Lung microvascular endothelial cell (primary cell): Measurements from ENCODE around the gene RANBP3L. TPM values are rescaled to one million over a fixed set of nuclear protein-coding genes. Genes with fewer than 3 reads are reported as not detected.
"Not testable (repeated sequence)": the region's sequence is repeated elsewhere in the genome, so short reads cannot be mapped to it uniquely, and the experiment has no call there.

Experiments used
- DNase-seq, 2 donors: peaks; one replicate each; pipeline versions ENCODE4 v3.0.0 to v3.0.0-alpha.2; 2010; ENCODE audit warnings: low read depth in 2 of 2
- total RNA-seq: library from RNA; depleted of rRNA; stranded (reverse); fragments of >200 nt; gene quantifications from 2 replicates; pipeline ENCODE4 v1.2.1, GENCODE V29; 2014

The RANBP3L gene
- total RNA-seq, 1 donor from 2014 or later = 0.20 TPM

DNA sequence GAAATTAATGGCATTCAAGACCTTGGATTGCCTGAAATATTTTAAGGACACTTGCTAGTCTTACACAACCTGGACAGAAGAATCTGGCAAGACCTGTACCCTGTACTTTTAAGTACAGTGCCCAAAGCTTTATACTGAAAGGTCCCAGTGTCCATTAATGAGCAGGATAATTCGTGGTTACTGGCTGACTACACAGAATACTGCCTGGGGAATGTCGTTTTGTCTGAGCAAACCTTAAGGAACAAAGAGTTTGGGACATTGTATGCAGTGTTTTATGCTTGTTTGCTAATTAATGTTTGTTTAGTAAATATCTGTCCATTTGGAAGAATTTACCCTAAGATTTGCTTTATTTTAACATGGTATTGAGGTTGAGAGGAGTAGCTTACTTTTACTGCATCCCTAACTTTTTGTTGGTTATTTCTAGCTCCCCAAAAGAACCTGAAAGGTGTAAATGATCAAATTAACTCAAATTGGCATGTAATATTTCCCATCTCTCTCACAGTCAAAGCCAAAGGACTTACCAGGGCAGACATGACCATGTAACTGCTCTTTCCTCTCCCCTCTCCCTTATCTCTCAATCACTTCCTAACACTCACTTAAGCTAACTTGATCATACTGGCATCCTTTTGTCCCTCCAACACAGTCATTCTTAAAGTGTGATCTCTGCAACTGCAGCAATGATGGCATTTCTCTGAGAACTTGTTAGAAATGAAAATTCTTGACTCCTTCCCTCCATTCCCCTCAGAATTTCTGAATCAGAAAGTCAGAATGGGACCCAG, 15.7 kb downstream of the RANBP3L start:
- no peak for DNase-seq

DNA sequence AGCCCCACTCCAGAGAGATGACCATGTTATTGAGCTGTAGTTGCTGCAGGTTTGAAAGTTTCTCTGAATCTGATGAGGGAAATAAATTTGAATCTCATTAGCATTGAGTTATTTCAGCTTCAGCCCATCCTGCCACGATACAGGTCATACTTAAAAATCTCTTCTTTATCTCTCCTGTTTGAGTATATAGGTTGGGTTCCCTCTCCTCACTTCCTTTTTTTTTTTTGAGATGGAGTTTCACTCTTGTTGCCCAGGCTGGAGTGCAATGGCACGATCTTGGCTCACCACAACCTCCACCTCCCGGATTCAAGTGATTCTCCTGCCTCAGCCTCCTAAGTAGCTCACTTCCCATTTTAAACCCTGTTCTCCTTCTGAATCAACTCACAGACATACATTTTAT, 17.9 kb downstream of the RANBP3L start:
- DNase-seq = not testable (repeated sequence)

DNA sequence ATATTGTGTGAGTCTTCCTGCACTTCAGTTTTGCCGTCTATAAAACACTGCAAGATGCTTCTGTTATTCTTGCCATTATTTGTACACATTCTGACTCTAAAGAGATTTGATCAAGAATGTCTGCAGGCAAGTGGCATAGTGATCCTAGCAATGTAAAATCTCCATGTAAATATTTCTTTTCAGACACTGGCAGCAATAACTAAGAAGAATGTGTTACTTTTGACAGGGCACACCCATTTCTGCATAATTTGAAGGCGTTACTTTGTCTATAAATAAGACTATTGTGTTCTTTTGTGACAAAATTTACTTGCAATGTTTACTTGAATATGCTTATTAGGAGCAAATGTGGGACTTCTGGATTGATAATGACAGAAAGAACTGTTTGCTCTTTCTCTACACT, 20.1 kb downstream of the RANBP3L start:
- DNase-seq = no peak

GRCh38 chr5:36279054-36279698, 22.5 kb downstream of the RANBP3L start:
- no peak for DNase-seq

- DNase-seq = no peak
Measured at GRCh38 chr5:36277521-36278176, 24.1 kb downstream of the RANBP3L start.

- DNase-seq = no peak
Measured at GRCh38 chr5:36276864-36277263, 24.8 kb downstream of the RANBP3L start.

DNA sequence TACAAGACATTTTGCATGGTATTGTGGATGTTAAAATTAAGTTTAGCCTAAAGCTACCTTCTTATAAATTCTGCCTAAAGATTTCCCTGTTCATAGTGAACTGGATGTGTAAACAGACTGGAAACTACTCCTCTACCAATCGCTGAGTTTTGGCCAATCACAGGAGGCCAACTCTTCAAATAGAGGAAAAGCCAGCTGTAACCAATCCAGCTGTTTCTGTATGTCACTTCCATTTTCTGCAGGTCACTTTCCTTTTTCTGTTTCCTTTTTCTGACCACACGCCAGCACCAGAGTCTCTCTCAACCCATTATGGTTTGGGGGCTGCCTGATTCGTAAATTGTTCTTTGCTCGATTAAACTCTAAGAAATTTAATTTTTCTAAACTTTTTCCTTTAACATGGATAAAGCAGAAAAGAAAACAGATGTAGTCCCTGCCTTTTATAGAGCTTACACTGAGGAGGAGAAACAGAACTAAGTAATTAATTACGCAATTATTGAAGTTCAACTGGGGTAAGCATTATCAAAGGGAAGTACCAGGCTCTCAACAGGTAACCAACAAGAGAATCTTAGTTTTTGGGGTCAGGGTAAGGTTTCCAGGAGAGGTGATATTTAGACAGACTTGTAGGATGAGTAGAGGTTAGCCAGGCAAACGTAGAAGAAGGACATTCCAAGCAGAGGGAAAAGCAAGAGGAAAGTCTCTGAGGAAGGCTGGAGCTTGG, 27.7 kb downstream of the RANBP3L start:
- DNase-seq = no peak

DNA sequence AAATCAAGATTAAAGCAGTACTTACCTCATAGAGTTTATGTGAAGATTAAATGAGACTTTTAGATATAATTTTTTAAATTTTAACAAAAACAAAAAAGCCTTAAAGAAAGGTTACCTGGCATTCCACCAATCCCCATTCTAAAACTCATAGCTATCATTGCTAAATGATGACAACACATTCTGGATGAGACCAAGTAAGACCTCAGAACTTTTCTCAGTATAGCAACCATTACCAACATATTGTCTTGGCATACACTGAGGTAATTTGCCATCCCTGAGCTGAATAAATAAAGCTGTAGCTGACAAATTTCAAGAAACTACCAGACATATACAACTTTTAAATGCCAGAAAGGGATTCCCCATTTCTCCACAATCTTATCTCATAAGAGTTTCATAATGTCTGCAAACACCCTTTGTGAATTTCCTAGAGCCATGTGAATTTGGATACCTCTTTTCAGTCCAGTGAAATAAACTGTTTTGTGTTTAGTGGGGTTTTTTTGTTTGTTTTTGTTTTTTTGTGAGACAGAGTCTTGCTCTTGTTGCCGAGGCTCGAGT, 29.5 kb downstream of the RANBP3L start:
- DNase-seq = no peak

DNA sequence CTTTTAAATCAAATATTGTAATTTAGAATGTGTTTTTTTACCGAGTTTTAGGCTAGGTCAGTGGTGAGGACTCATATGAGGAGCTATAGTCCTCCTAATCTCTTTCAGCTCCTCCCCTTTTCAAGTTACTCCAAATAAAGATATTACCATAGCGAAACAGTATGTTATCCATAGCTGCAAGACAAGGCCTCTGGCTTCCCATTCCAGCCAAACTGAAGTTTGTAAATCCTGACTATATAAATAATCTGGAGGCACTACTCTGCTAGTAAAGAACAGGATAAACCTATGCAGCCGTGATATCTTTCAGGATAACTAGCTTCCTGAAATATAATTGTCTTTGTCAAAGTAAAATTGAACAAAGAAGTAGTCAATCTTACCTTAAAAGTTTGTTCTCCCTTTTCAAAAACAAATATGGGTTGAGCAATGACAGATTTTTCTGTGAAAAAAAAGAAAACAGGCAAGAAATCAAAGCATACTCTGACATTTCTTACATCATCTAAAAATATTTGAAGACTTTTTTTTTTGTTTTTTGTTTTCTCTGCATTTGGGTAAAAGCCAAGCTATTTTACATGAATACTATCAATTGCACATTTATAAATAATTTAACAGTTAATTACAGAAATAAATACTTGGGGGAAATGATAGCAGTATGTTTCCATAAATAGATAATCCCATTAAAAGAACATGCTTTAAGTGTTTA, 30.7 kb downstream of the RANBP3L start:
- DNase-seq = no peak

DNA sequence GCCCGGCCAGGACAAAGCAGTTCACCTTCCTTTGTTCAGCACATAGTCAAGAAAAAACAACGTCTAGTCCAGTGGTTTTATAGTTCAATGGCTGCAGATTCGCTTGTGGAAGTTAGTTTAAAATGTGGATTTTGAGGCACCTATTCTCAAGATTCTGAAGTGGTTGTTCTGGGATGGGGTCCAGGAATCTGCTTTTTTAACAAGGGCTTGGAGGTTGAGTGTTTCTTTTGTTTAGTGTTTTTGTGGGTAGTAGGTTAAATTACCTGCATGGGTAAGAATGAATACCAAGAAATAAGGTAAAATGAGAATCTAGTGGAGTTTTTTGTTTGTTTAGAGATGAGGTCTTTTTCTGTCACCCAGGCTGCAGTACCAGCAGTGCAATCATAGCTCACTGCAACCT, 31.5 kb downstream of the RANBP3L start:
- DNase-seq = no peak

GRCh38 chr5:36269478-36269877, 32.2 kb downstream of the RANBP3L start:
- no peak for DNase-seq

DNA sequence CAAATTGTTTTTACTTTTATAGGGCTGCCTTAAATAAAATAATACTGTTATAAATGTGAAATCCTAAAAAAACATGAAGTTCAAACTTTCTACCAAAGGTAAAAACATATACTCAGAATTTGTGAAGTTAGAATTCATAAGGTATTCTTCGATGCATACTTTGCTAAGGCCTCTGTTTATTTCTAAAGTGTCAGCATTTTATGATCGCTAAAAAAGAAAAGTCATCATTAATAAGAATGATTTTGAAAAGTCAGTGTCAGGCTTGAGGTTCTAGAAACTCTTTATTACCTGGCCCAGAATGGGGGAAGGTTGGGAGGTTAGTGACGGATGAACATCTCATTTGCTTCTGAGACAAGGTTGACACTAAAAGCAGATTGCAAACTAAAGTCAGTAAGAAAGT, 33.8 kb downstream of the RANBP3L start:
- DNase-seq = no peak

DNA sequence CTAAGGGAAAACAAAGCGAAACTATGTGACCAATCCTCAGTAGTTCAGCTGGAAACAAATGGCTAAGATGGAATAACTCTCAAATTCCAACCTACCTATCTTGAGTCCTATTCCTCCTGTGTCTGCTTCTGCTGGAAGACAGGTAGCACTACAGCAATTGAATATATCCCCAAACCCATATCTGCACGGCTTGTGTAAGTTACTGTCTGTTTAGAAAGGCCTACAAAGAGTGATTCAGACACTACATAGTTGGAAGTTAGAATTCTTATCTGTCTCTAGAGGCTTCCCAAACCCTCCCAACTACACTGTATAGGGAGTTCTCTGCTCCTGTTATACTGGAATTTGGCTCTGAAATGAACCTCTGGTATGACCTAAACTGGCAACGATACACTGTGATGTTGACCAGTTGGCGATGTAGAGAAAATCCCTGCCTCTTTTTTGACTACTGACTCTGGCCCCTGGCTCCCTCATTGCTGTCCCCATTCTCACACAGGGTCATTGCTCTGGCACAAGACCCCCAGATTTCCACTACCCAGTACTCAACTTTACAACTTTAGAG, 37.4 kb downstream of the RANBP3L start:
- no peak for DNase-seq

- no peak for DNase-seq
Measured at GRCh38 chr5:36261186-36261585, 40.5 kb downstream of the RANBP3L start.

DNA sequence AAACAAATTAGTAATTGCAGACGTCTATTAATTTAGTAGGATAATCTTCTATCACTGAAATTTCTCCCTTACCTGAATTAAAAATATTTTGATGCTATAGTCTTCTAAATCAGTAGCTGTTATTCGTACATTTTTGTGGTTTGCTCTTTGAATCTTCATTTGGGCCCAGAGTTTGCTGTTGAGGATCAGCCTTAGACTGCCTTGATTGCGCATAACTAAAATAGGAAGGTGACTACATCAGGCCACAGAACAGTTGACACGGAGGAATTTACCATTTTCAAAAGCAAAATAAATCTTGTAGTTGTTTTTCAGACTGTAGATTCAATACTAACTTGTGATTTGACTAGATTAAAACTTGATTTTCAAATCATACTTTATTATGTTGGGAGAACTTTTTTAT, 48.1 kb downstream of the RANBP3L start:
- no peak for DNase-seq

- peak in 1 of 2 donors; percentile 30 for DNase-seq
Measured at GRCh38 chr5:36252722-36253365, 48.9 kb downstream of the RANBP3L start.

GRCh38 chr5:36251218-36251617, 50.5 kb downstream of the RANBP3L start:
- no peak for DNase-seq

DNA sequence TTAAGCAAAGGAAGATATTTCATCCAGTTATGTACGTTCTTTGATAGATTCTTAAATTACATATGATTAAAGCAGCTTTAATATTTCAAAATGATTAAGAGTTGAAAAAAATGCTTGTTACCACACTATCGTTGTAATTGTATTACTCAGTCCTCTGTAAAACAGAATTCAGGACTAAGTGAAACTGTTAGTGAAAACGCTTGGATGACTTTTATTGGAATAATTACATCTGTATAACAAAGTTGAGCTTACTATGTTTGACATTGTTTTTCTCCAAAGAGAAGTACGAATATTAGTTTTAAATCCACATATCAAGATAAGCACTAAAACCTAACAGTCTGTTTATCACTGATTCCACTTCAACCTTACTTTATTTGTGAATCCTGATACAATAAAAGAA, 51.3 kb downstream of the RANBP3L start:
- no peak for DNase-seq

- no peak for DNase-seq
Measured at GRCh38 chr5:36246036-36246800, 55.5 kb downstream of the RANBP3L start.

GRCh38 chr5:36244076-36244475, 57.6 kb downstream of the RANBP3L start:
- DNase-seq = no peak
